NT2/D1 (cell line): ENCODE results near the gene PDE8A.

Source experiments
- SUZ12 ChIP-seq: IDR thresholded peaks from 2 replicates; pipeline ENCODE4 v1.6.1; 2011; ENCODE audit not compliant: insufficient read length, insufficient read depth; ENCODE audit errors: extremely low read depth
- YY1 ChIP-seq: IDR thresholded peaks from 2 replicates; pipeline ENCODE4 v1.6.1; 2011; ENCODE audit not compliant: insufficient read length, insufficient read depth

GRCh38 chr15:85027033-85027380 is 45.4 kb downstream of the PDE8A start:
- TF ChIP-seq SUZ12 (no peak), YY1 (no peak)
